GM12878 (cell line): ENCODE data around the gene FTCDNL1. TPM values are rescaled to one million over a fixed set of nuclear protein-coding genes. Genes with fewer than 3 reads are reported as not detected.

Experiments
- BACH1 ChIP-seq: fragments of 450-650 bp; IDR thresholded peaks from 2 replicates; pipeline ENCODE4 v1.6.1; 2017; ENCODE audit warnings: mild to moderate bottlenecking, borderline replicate concordance
- GABPA ChIP-seq: IDR thresholded peaks from 2 replicates; pipeline ENCODE4 v1.6.1; 2014; ENCODE audit warnings: antibody characterized with exemption, low read depth, mild to moderate bottlenecking, inconsistent platforms
- HDAC2 ChIP-seq: fragments of 200-600 bp; sonication (generic); IDR thresholded peaks from 2 replicates; pipeline ENCODE4 v1.6.1; 2017
- IKZF2 ChIP-seq, 2 experiments: fragments of 450-650 bp; IDR thresholded peaks; 2 replicates each; pipeline ENCODE4 v1.6.1; 2017; ENCODE audit warnings: mild to moderate bottlenecking in 2 of 2, moderate library complexity in 2 of 2
- JUNB ChIP-seq: IDR thresholded peaks from 2 replicates; pipeline ENCODE4 v1.6.1; 2016; ENCODE audit warnings: antibody characterized with exemption, mild to moderate bottlenecking
- NRF1 ChIP-seq: conservative IDR thresholded peaks from 2 replicates; pipeline ENCODE4 v1.6.1; 2011; ENCODE audit warnings: mild to moderate bottlenecking, low read depth, low read length, improper control_type of control experiment
- RFX5 ChIP-seq: IDR thresholded peaks from 2 replicates; pipeline ENCODE4 v1.6.1; 2011; ENCODE audit warnings: low read depth, low read length, improper control_type of control experiment
- SUZ12 ChIP-seq: fragments of 200-600 bp; sonication (generic); IDR thresholded peaks from one replicate; pipeline ENCODE4 v1.6.1; 2018; ENCODE audit warnings: antibody characterized with exemption, mild to moderate bottlenecking; ENCODE audit not compliant: unreplicated experiment
- ZNF217 ChIP-seq: fragments of 450-650 bp; IDR thresholded peaks from 2 replicates; pipeline ENCODE4 v1.6.1; 2017; ENCODE audit warnings: antibody characterized with exemption, mild to moderate bottlenecking
- polyA plus RNA-seq, 11 experiments: library from polyadenylated mRNA; depleted of rRNA in 4 of 11; unstranded in 6 of 11; stranded (reverse) in 5 of 11; fragments of >200 nt; fragmentation: Nextera tagmentation in 4 of 11; fragmentation: Illumina TruSeq in 1 of 11; extraction: Ambion mirVana in 4 of 11; extraction: Trizol in 1 of 11; gene quantifications; 1 replicate in 1 of 11; 2 replicates in 10 of 11; pipeline versions ENCODE4 v1.2.1 to v1.2.3, GENCODE V29; 2011 to 2016; ENCODE audit warnings: inconsistent platforms in 2 of 11, missing spikeins in 2 of 11, low read depth in 1 of 11
- total RNA-seq, 4 experiments: library from RNA; depleted of rRNA in 3 of 4; stranded (reverse); fragments of >200 nt in 3 of 4; fragmentation: Illumina TruSeq in 1 of 4; extraction: Trizol in 1 of 4; gene quantifications; 2 replicates each; pipeline versions ENCODE4 v1.2.1 to v1.2.3, GENCODE V29; 2013 to 2021
- TF ChIP-seq, protein P1 (sequence below): fragments of 450-650 bp; formaldehyde crosslinking; IDR thresholded peaks from 2 replicates; pipeline ENCODE4 v1.4.0; 2020; ENCODE audit warnings: mild to moderate bottlenecking, moderate library complexity
- TF ChIP-seq, protein P2 (sequence below): IDR thresholded peaks from 2 replicates; pipeline ENCODE4 v1.6.1; 2011; ENCODE audit warnings: borderline replicate concordance, low read depth, mild to moderate bottlenecking, moderate library complexity, mixed read lengths, low read length; ENCODE audit not compliant: insufficient read depth; ENCODE audit errors: extremely low read length

Gene FTCDNL1
- total and polyA plus RNA-seq, 10 of the 15 experiments (the other 5 are each of a cell fraction or from before 2014, with no cell fraction given) = 0.15 to 3.9 (median 2.0) TPM

DNA sequence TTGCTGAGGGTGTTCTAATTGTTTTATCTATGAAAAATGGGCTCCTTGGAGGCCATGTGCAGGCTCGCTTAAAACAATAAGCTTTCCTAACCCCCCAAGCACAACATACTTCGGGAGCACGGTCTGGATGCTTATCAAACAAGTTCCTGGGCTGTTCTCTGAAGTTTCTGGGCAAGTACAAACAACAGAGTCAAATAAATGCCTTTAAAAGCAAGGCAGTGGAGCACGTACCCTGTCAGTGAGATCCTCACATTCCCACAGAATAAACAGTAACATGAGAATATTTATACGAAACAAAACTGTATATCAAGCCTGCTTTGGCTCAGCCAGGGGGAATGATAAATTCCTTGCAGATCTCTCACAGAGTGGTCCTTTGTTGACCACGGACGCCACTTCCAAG, 44.8 kb downstream of the FTCDNL1 start (continued):
- TF ChIP-seq, protein P1, sequence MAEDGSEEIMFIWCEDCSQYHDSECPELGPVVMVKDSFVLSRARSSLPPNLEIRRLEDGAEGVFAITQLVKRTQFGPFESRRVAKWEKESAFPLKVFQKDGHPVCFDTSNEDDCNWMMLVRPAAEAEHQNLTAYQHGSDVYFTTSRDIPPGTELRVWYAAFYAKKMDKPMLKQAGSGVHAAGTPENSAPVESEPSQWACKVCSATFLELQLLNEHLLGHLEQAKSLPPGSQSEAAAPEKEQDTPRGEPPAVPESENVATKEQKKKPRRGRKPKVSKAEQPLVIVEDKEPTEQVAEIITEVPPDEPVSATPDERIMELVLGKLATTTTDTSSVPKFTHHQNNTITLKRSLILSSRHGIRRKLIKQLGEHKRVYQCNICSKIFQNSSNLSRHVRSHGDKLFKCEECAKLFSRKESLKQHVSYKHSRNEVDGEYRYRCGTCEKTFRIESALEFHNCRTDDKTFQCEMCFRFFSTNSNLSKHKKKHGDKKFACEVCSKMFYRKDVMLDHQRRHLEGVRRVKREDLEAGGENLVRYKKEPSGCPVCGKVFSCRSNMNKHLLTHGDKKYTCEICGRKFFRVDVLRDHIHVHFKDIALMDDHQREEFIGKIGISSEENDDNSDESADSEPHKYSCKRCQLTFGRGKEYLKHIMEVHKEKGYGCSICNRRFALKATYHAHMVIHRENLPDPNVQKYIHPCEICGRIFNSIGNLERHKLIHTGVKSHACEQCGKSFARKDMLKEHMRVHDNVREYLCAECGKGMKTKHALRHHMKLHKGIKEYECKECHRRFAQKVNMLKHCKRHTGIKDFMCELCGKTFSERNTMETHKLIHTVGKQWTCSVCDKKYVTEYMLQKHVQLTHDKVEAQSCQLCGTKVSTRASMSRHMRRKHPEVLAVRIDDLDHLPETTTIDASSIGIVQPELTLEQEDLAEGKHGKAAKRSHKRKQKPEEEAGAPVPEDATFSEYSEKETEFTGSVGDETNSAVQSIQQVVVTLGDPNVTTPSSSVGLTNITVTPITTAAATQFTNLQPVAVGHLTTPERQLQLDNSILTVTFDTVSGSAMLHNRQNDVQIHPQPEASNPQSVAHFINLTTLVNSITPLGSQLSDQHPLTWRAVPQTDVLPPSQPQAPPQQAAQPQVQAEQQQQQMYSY (CRISPR knock-in tag) = no peak
- TF ChIP-seq, protein P2, sequence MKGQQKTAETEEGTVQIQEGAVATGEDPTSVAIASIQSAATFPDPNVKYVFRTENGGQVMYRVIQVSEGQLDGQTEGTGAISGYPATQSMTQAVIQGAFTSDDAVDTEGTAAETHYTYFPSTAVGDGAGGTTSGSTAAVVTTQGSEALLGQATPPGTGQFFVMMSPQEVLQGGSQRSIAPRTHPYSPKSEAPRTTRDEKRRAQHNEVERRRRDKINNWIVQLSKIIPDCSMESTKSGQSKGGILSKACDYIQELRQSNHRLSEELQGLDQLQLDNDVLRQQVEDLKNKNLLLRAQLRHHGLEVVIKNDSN = no peak
- TF ChIP-seq NRF1 = no peak
- no peak for TF ChIP-seq IKZF2 (IDR thresholded peaks at IDR 0.05)
- no peak for TF ChIP-seq RFX5
- no peak for TF ChIP-seq GABPA
- TF ChIP-seq HDAC2 = no peak
- no peak for TF ChIP-seq JUNB
- TF ChIP-seq BACH1 = no peak
- TF ChIP-seq ZNF217 = no peak
- TF ChIP-seq SUZ12 = no peak
- TF ChIP-seq, all 136 proteins: peak for 0
